ENCODE measurements around the gene PTPN21.
"Not testable (repeated sequence)": the region's sequence is repeated elsewhere in the genome, so short reads cannot be mapped to it uniquely, and the experiment has no call there.

The PTPN21 gene

GRCh38 chr14:88551094-88551870, 3.5 kb downstream of the PTPN21 start:
- peak; percentile 84 for DNase-seq

- DNase-seq: no peak
These were observed 4.7 kb downstream of the PTPN21 start for GRCh38 chr14:88550078-88550477.

GRCh38 chr14:88547386-88547780, 7.4 kb downstream of the PTPN21 start:
- DNase-seq: no peak

- DNase-seq: no peak
These were observed 8.0 kb downstream of the PTPN21 start for GRCh38 chr14:88546621-88547385.

- DNase-seq: no peak
These were observed 9.6 kb downstream of the PTPN21 start for GRCh38 chr14:88545256-88545655.

GRCh38 chr14:88542857-88543795, 11.7 kb downstream of the PTPN21 start:
- DNase-seq: no peak

GRCh38 chr14:88541324-88541723, 13.5 kb downstream of the PTPN21 start:
- no peak for DNase-seq

GRCh38 chr14:88535813-88536212, 19.0 kb downstream of the PTPN21 start:
- DNase-seq: no peak

GRCh38 chr14:88535149-88535548, 19.7 kb downstream of the PTPN21 start:
- no peak for DNase-seq

- DNase-seq: no peak
These were observed 21.7 kb downstream of the PTPN21 start for GRCh38 chr14:88533064-88533602.

- DNase-seq: not testable (repeated sequence)
These were observed 24.9 kb downstream of the PTPN21 start for GRCh38 chr14:88529889-88530288.

- no peak for DNase-seq
These were observed 32.4 kb downstream of the PTPN21 start for GRCh38 chr14:88522393-88522792.

GRCh38 chr14:88521818-88522217, 33.0 kb downstream of the PTPN21 start:
- DNase-seq: no peak

GRCh38 chr14:88519907-88520306, 34.9 kb downstream of the PTPN21 start:
- no peak for DNase-seq

GRCh38 chr14:88518592-88519512, 36.0 kb downstream of the PTPN21 start:
- no peak for DNase-seq

- no peak for DNase-seq
These were observed 37.9 kb downstream of the PTPN21 start for GRCh38 chr14:88516861-88517357.

- no peak for DNase-seq
These were observed 39.1 kb downstream of the PTPN21 start for GRCh38 chr14:88515499-88516221.

GRCh38 chr14:88507208-88507607, 47.6 kb downstream of the PTPN21 start:
- DNase-seq: no peak

- DNase-seq: no peak
These were observed 49.2 kb downstream of the PTPN21 start for GRCh38 chr14:88505621-88506020.

GRCh38 chr14:88504602-88505001, 50.2 kb downstream of the PTPN21 start:
- no peak for DNase-seq
